HG03565 (cell line): ENCODE measurements around the gene CTNNB1.

Source experiments
- ATAC-seq: cut with Tn5 transposase; IDR thresholded peaks from one replicate; pipeline ENCODE4 v1.9.1; 2021; ENCODE audit warnings: mild to moderate bottlenecking, moderate library complexity; ENCODE audit not compliant: unreplicated experiment

Gene CTNNB1

GRCh38 chr3:41190509-41191284, 8.6 kb upstream of the CTNNB1 start:
- no peak for ATAC-seq

GRCh38 chr3:41192885-41193284, 6.4 kb upstream of the CTNNB1 start:
- no peak for ATAC-seq

GRCh38 chr3:41193794-41194539, 5.3 kb upstream of the CTNNB1 start:
- no peak for ATAC-seq

- ATAC-seq = no peak
Measured at GRCh38 chr3:41194701-41195100, 4.6 kb upstream of the CTNNB1 start.

GRCh38 chr3:41195946-41196345, 3.4 kb upstream of the CTNNB1 start:
- no peak for ATAC-seq

- no peak for ATAC-seq
Measured at GRCh38 chr3:41196499-41197410, 2.5 kb upstream of the CTNNB1 start.

- no peak for ATAC-seq
Measured at GRCh38 chr3:41198046-41198445, 1.3 kb upstream of the CTNNB1 start.

GRCh38 chr3:41198526-41198925, 779 bp upstream of the CTNNB1 start:
- ATAC-seq = no peak

GRCh38 chr3:41199866-41200668, 762 bp downstream of the CTNNB1 start:
- ATAC-seq = no peak

GRCh38 chr3:41200669-41201021, 1.3 kb downstream of the CTNNB1 start:
- ATAC-seq = no peak

- no peak for ATAC-seq
Measured at GRCh38 chr3:41202075-41202833, 2.9 kb downstream of the CTNNB1 start.

- ATAC-seq = no peak
Measured at GRCh38 chr3:41202834-41203345, 3.6 kb downstream of the CTNNB1 start.

- ATAC-seq = no peak
Measured at GRCh38 chr3:41204369-41204768, 5.1 kb downstream of the CTNNB1 start.

- no peak for ATAC-seq
Measured at GRCh38 chr3:41205591-41205990, 6.3 kb downstream of the CTNNB1 start.

- ATAC-seq = no peak
Measured at GRCh38 chr3:41207355-41207754, 8.1 kb downstream of the CTNNB1 start.

- ATAC-seq = no peak
Measured at GRCh38 chr3:41208507-41209220, 9.4 kb downstream of the CTNNB1 start.

GRCh38 chr3:41209646-41210045, 10.3 kb downstream of the CTNNB1 start:
- ATAC-seq = no peak

- ATAC-seq = no peak
Measured at GRCh38 chr3:41210966-41211365, 11.7 kb downstream of the CTNNB1 start.

- no peak for ATAC-seq
Measured at GRCh38 chr3:41212088-41212487, 12.8 kb downstream of the CTNNB1 start.
